Measurements from ENCODE around the gene MYO16.

- TF ChIP-seq CTCF (conservative IDR thresholded peaks at IDR 0.05; ENCODE audit: low read depth, low read length) (no peak), EZH2 (IDR thresholded peaks at IDR 0.05; ENCODE audit: borderline replicate concordance, low read depth, low read length, poor library complexity, severe bottlenecking) (no peak)
Observed at GRCh38 chr13:108681986-108682575, 52.7 kb downstream of the MYO16 start.
